Activated T-cell treated with anti-CD3 and anti-CD28 coated beads, Interleukin-2, amount 50 U/mL, for 72 hours (primary cell): ENCODE data around the gene GALNT9. TPM values are rescaled to one million over a fixed set of nuclear protein-coding genes. Genes with fewer than 3 reads are reported as not detected.
"Not testable (repeated sequence)": the region's sequence is repeated elsewhere in the genome, so short reads cannot be mapped to it uniquely, and the experiment has no call there.

Experiments used
- ATAC-seq, 2 donors: fragments of 150-1000 bp; cut with Tn5 transposase; replicated peaks in 1 of 2; 2 replicates each; pipeline ENCODE4 v1.10.0; 2021; ENCODE audit warnings: moderate library complexity in 2 of 2, mild to moderate bottlenecking in 1 of 2
- DNase-seq, 2 donors: peaks; one replicate each; pipeline ENCODE4 v3.0.0; 2021 to 2022; ENCODE audit warnings: mixed read lengths in 1 of 2
- H3K27ac Mint-ChIP-seq: one replicate; pipeline ENCODE4 v1.8.0; 2022; ENCODE audit warnings: mild to moderate bottlenecking, moderate library complexity, mixed read lengths
- H3K27me3 Mint-ChIP-seq: one replicate; pipeline ENCODE4 v1.8.0; 2022; ENCODE audit warnings: low read depth, mixed read lengths
- H3K36me3 Mint-ChIP-seq, 2 donors: one replicate each; pipeline ENCODE4 v1.8.0; 2022; ENCODE audit warnings: mixed read lengths in 2 of 2, mild to moderate bottlenecking in 1 of 2; ENCODE audit not compliant: insufficient read depth in 2 of 2
- H3K4me1 Mint-ChIP-seq: one replicate; pipeline ENCODE4 v1.8.0; 2022; ENCODE audit warnings: low read depth, mixed read lengths
- H3K4me3 Mint-ChIP-seq, 2 donors: one replicate each; pipeline ENCODE4 v1.8.0; 2022; ENCODE audit warnings: mild to moderate bottlenecking in 2 of 2, mixed read lengths in 2 of 2, moderate library complexity in 2 of 2
- H3K9me3 Mint-ChIP-seq, 2 donors: one replicate each; pipeline ENCODE4 v1.8.0; 2022; ENCODE audit warnings: mixed read lengths in 2 of 2
- total RNA-seq, 2 donors: library from RNA; stranded (reverse); gene quantifications; one replicate each; pipeline ENCODE4 v1.2.3, GENCODE V29; 2022

Gene GALNT9
- total RNA-seq, 2 donors from 2014 or later, result 0.42 to 0.53 TPM

DNA sequence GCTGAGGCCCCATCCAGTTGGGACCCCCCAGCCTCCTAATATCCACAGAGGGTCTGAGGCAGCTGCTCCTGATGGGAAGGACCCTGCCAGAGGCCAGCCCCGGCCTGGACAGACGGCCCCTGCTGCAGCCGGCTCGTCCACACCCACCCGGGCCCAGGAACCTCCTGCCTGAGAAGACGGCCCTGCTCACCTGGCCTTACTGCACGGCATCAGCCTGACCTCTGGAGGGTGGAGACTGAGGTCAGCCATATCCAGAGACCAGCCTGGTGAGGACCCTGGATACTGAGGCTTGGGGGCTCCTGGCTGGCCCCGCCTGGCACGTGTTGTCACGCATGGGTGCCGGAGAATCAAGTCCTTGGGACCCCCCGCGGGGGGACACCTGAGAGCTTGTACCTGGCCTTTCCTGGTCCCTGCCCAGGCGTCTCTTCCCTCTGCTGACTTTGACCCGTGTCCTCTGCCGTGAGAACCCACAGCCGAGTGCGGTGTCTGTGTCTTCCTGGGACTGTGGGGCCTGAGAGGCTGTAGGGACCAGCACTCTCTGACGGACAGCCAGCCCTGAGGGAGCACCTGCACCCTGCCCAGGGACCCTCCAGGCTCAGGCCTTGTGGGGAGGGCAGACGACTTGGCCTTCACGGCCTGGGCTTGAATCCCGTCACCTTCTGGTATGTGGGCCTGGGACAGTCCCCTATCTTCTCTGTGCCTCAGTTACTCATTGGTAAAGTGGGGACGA, 127.8 kb downstream of the GALNT9 start:
- Mint-ChIP-seq H3K27me3 (peaks cover 12% of the 10 kb centered on the region), H3K4me3 (no peak overlapping the region), H3K27ac (no peak overlapping the region), H3K36me3 (no peaks in the 10 kb centered on the region), H3K9me3 (no peaks in the 10 kb centered on the region), H3K4me1 (no peaks in the 10 kb centered on the region)
- no peak for ATAC-seq
- DNase-seq, result no peak

GRCh38 chr12:132200800-132201199, 128.6 kb downstream of the GALNT9 start:
- no peaks in the 10 kb centered on the region for H3K9me3 Mint-ChIP-seq

DNA sequence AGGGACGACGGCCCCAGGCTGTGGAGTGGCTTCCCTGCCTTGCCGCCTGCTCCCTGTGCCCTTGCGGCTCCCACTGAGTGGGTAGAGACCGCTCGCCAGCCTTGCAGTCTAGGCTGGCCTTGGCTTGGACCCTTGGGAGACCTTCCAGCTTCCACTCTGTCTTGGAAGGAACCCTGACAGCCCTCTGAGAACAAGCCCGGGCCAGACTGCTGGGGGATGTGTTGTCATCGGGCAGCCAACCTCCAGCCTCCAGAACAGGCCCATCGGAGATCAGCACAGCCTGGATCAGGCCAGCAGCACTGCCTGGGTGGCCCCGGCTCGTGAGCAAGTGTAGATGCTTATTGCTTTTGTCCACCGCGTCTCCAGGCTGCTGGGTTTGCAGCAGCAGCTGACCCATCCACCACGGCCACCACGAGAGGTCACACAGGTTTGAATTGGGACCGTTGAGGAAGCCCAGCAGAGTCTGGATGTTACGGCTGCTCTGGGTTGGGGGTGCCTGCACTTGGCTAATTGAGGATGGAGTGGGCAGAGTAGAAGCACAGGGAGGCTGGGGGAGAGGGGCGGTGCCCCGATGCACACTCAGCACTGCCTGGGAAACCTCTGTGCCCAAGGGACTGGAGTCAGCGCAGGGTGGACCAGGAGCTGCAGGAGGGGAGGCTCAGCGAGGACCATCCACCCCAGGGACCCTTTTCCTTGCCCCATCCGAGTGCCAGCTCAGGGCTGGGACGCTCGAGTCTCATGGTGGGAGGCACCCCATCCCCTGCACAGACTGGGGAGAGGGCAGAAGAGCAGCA, 129.7 kb downstream of the GALNT9 start:
- Mint-ChIP-seq H3K9me3 (no peaks in the 10 kb centered on the region), H3K27ac (no peak overlapping the region), H3K4me1 (no peaks in the 10 kb centered on the region), H3K4me3 (no peak overlapping the region), H3K27me3 (peaks cover 9% of the 10 kb centered on the region), H3K36me3 (no peaks in the 10 kb centered on the region)
- no peak for ATAC-seq
- DNase-seq, result no peak

More at GRCh38 chr12:132200800-132201199, 128.6 kb downstream of the GALNT9 start:
- ATAC-seq, result no peak
- Mint-ChIP-seq H3K4me1 (no peaks in the 10 kb centered on the region), H3K27me3 (peaks cover 12% of the 10 kb centered on the region), H3K27ac (no peak overlapping the region), H3K36me3 (no peaks in the 10 kb centered on the region), H3K4me3 (no peak overlapping the region)
- DNase-seq, result no peak

DNA sequence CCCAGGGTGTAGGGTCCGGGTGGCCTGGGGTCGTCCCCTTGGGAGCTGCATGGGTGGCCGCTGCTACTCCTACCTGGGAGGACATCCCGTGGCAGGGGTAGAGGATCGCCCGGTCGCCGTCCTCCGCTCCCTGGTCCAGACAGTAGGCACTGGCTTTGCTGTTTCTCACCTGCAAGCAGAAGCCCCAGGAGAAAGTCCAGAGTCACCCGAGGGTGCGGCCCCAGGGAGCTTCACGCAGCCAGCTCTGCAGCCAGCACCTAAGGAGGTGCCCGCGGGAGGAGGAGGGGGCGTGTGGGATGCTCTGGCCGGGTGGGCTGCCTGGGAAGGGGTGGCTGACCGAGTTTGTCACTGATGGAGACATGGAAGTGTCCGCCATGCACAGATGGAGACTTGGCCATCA, 130.3 kb downstream of the GALNT9 start:
- Mint-ChIP-seq H3K27ac (no peak overlapping the region), H3K36me3 (peaks cover 0 to 2% of the 10 kb centered on the region in 2 donors), H3K9me3 (peaks cover 2 to 3% of the 10 kb centered on the region in 2 donors), H3K4me3 (no peak overlapping the region), H3K4me1 (no peaks in the 10 kb centered on the region), H3K27me3 (peaks cover 3% of the 10 kb centered on the region)
- ATAC-seq, result no peak
- DNase-seq, result no peak

- Mint-ChIP-seq H3K27ac (no peak overlapping the region), H3K36me3 (peaks cover 3 to 9% of the 10 kb centered on the region in 2 donors), H3K4me3 (no peak overlapping the region), H3K9me3 (peaks cover 4 to 9% of the 10 kb centered on the region in 2 donors), H3K4me1 (no peaks in the 10 kb centered on the region), H3K27me3 (no peaks in the 10 kb centered on the region)
- ATAC-seq (no peak), DNase-seq (no peak)
These were observed 131.6 kb downstream of the GALNT9 start for GRCh38 chr12:132197581-132198354.

- Mint-ChIP-seq H3K4me3 (no peak overlapping the region), H3K4me1 (no peaks in the 10 kb centered on the region), H3K36me3 (peaks cover 3 to 9% of the 10 kb centered on the region in 2 donors), H3K27me3 (no peaks in the 10 kb centered on the region), H3K9me3 (peaks cover 4 to 9% of the 10 kb centered on the region in 2 donors), H3K27ac (no peak overlapping the region)
- no peak for DNase-seq
- ATAC-seq, result no peak
These were observed 132.5 kb downstream of the GALNT9 start for GRCh38 chr12:132196873-132197390.

DNA sequence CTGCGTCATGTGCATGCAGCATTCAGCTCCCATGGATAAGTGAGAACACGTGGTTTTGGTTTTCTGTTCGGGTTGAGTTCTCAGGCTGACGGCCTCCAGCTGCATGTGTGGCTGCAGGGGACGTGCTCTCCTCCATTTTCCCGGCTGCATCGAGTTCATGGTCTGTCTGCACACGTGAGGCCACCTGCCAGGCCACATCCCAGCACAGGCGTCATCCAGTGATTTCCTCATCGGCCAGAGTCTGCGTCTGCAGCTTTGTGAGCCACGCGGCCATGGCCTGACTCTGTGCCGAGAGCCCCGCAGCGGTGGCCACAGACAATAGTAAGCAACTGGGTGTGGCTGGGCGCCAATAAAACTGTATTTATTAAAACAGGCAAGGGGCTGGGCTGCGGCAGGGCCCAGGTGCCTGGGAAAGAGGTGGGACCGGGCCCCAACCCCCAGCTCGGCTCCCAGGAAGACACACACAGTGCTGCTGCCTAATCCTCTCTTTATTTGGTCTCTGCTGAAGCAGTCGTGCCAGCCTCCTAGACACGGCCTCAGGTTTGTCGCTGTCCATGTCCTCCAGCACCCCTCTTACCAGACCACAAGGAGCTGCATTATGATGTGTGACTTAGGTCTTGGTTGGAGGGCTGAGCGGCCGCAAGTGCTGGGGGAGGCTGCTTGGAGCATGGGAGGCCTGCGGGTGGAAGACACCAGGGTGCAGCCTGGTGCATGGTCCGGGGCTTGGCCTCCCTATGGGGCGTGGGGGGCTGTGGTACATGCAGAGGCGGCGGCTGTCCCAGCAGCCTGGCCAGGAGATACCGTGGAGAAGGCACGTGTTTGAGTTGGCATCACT, 133.1 kb downstream of the GALNT9 start:
- Mint-ChIP-seq H3K4me1 (no peaks in the 10 kb centered on the region), H3K27ac (no peak overlapping the region), H3K9me3 (peaks cover 4 to 9% of the 10 kb centered on the region in 2 donors), H3K4me3 (no peak overlapping the region), H3K36me3 (peaks cover 3 to 9% of the 10 kb centered on the region in 2 donors), H3K27me3 (no peaks in the 10 kb centered on the region)
- DNase-seq (no peak), ATAC-seq (no peak)

DNA sequence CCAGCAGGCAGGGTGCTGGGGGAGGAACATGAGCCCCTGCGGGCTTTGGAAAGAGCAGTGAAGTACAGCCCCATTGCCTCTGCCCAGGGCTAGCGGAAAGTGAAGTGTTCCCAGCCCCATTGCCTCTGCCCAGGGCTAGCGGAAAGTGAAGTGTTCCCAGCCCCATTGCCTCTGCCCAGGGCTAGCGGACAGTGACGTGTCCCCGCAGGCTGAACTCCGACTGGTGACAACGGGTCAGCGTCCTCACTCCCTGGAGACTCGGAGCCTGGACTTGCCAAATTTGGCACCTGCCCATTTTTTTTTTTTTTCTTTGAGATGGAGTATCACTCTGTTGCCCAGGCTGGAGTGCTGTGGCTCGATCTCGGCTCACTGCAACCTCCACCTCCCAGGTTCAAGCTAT, 134.1 kb downstream of the GALNT9 start:
- H3K27ac Mint-ChIP-seq, H3K9me3 Mint-ChIP-seq, DNase-seq, H3K4me1 Mint-ChIP-seq, ATAC-seq, H3K36me3 Mint-ChIP-seq, H3K4me3 Mint-ChIP-seq, H3K27me3 Mint-ChIP-seq: not testable (repeated sequence)

DNA sequence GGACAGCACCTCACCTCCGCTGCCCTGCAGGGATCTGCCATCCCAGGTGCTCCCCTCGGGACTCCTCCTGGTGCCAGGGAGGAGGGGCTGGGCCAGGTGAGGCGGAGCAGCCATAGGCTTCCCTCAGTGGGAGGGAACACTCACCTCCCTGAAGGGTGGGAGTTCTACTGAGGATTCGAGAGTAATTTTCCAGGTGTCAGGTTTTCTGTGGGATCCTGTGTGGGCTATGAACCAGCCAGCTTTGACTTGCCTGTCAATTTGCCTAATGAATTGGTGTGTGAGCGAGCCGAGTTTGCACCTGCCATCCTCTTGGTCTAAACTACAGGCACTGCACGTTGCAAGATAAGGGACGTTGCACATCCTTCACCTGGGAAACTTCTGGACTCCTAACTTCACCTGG, 134.8 kb downstream of the GALNT9 start:
- H3K36me3 Mint-ChIP-seq, result peaks cover 3 to 9% of the 10 kb centered on the region in 2 donors
- H3K4me1 Mint-ChIP-seq, result peaks cover 9% of the 10 kb centered on the region
- ATAC-seq, result no peak
- H3K27ac Mint-ChIP-seq, result no peak overlapping the region
- no peaks in the 10 kb centered on the region for H3K27me3 Mint-ChIP-seq
- DNase-seq, result no peak
- H3K4me3 Mint-ChIP-seq, result no peak overlapping the region
- peaks cover 4 to 9% of the 10 kb centered on the region in 2 donors for H3K9me3 Mint-ChIP-seq

DNA sequence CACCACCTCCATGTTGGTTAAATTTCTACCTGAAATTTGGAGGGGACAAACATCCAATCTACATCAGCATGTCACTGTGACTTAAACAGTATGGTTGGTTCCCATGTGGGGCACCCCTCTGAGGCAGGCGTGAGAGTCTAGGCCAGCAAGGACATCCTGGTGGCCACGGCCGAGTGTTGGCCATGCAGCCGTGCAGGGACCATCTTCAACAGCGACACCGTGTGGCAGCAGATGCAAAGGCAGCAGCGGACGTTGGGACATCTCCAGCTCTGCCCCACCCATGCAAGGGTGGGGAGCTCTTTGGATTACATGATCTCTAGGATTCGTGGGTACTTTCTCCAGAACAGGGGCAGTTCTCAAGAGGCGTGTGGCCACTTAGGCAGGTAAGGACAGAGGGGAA, 135.3 kb downstream of the GALNT9 start:
- Mint-ChIP-seq H3K4me3 (no peak overlapping the region), H3K36me3 (peaks cover 3 to 9% of the 10 kb centered on the region in 2 donors), H3K9me3 (peaks cover 4 to 9% of the 10 kb centered on the region in 2 donors), H3K4me1 (peaks cover 13% of the 10 kb centered on the region), H3K27ac (no peak overlapping the region), H3K27me3 (no peaks in the 10 kb centered on the region)
- DNase-seq (peak; percentile 30 to 35), ATAC-seq (no peak)

GRCh38 chr12:132191715-132192553, 137.5 kb downstream of the GALNT9 start:
- Mint-ChIP-seq H3K4me3 (no peak overlapping the region), H3K4me1 (peaks cover 16% of the 10 kb centered on the region), H3K9me3 (peaks cover 4 to 9% of the 10 kb centered on the region in 2 donors), H3K36me3 (peaks cover 3 to 9% of the 10 kb centered on the region in 2 donors), H3K27me3 (no peaks in the 10 kb centered on the region), H3K27ac (no peak overlapping the region)
- ATAC-seq (no peak), DNase-seq (no peak)
